Eye (tissue), 1 donor: Measurements from ENCODE around the gene UBR1.
A peak's percentile ranks its signal among the peaks of the same experiment; 100 is the strongest.
"Not testable (repeated sequence)": the region's sequence is repeated elsewhere in the genome, so short reads cannot be mapped to it uniquely, and the experiment has no call there.

ENCODE experiments used
- DNase-seq: peaks from one replicate; pipeline ENCODE4 v3.0.0-alpha.2; 2015

The UBR1 gene

GRCh38 chr15:43105778-43106485 is at the start of gene UBR1:
Gene UBR1 (minus strand): TSS chr15:43106038. CDS start chr15:43106022, 16 bp downstream.
- peak; percentile 97 for DNase-seq

- no peak for DNase-seq
Measured at GRCh38 chr15:43153269-43153668, 47.4 kb upstream of the UBR1 start.

DNA sequence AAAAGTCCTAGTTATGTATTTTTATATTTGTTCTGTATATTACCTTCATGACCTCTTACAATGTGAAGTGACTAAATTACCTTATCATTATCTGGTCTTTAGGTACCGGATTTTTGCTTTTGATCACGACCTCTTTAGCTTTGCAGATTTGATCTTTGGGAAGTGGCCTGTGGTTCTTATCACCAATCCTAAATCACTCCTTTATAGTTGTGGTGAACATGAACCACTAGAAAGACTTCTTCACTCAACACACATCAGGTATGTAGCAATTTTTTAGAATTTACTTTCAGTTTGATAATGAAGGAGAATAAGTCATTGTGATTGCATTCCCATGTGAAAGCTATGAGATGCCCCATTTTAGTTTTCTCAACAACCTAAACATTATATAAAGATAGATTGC is 45.9 kb upstream of the UBR1 start:
- DNase-seq = no peak

DNA sequence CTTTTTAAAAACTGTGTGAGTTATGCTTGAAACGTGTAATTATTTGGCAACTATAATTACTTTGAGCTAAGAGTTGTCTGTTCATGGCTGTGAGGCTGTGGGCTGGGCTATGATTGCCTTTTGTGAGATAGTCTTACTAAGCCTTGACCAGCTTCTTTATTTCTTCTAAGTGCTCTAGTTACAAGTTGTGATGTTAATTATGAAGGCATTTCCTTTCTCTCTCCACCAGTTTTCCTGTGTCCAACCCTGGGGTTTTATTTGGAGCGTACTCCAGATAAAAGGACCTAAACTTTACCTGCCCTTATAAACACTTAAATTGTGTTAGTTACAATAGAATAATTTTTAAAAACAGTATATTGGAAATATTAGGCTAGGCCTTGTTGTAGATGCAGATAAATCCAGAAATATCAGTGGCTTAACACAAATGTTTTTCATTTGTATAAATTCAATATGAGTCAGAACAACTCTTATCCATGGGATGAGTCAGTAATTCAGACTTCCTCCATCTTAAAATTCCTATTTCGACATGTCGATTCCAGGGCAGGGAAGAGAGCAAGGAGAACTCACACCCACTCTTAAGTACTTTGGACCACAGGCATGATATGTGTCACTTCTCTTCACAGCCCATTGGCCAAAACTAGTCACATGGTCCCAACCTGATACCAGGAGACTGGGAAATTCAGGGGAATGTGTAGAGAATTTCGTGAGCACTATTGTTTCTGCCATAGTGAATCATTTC is 44.5 kb upstream of the UBR1 start:
- no peak for DNase-seq

DNA sequence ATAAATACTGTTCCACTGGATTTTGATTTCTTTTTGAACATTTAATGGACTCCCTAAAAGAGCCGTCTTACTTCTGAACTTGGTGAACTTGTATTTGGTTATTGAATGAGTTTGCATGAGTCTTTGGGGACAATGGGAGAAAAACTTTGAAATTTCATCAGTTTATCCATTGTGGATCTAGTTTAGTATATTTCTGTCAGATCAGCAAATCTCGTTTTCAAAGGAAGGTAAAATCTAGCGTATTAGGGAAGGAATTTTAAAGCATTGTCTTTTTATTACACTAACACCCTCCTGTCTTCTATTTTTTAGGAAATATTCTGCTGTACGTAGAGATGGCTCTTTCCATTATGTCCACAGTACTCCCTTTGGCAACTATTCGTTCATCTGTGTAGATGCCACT is 40.3 kb upstream of the UBR1 start:
- DNase-seq = no peak

DNA sequence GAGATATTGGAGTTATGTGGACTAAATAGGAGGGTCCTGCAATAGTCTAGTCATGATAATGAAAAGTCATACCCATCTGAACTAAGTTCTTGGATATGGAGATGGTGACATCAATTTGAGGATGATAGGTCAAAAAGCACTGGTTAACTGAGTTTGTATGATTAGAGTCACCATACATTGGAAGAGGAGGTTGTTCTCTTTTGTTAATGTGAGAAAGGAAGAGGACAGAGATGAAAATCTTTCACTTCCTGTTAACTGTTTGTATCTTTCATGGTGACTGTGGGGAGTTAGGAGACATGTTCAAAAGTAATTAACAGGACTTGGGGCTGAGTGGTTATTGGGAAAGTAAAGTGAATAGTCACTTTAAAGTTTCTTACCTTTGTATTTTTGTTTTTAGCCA is 38.7 kb upstream of the UBR1 start:
- DNase-seq = no peak

- no peak for DNase-seq
Measured at GRCh38 chr15:43143203-43143941, 37.5 kb upstream of the UBR1 start.

DNA sequence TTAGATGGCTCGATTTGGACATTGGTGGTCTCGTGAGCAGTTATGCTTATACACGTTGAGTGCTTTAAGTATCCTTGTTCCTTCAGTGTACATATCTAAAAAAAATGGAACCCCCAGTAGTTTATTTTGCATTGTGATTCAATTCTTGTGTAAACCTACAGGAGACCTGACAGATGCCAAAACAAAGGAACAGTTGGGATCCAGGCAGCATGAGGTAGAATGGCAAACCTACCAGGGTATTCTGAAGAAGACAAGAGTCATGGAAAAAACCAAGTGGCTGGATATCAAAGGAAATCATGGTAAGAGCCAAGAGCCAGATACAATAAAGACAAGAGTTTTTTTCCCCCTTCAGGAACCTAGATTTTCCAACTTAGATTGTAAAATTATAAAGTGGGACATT is 29.5 kb upstream of the UBR1 start:
- no peak for DNase-seq

GRCh38 chr15:43134157-43134635 is 28.4 kb upstream of the UBR1 start:
- peak; percentile 54 for DNase-seq

GRCh38 chr15:43133430-43134156 is 27.8 kb upstream of the UBR1 start, which contains the start of gene TMEM62:
Gene TMEM62 (plus strand): TSS chr15:43133586. CDS start chr15:43133803, 217 bp downstream.
- peak; percentile 81 for DNase-seq

DNA sequence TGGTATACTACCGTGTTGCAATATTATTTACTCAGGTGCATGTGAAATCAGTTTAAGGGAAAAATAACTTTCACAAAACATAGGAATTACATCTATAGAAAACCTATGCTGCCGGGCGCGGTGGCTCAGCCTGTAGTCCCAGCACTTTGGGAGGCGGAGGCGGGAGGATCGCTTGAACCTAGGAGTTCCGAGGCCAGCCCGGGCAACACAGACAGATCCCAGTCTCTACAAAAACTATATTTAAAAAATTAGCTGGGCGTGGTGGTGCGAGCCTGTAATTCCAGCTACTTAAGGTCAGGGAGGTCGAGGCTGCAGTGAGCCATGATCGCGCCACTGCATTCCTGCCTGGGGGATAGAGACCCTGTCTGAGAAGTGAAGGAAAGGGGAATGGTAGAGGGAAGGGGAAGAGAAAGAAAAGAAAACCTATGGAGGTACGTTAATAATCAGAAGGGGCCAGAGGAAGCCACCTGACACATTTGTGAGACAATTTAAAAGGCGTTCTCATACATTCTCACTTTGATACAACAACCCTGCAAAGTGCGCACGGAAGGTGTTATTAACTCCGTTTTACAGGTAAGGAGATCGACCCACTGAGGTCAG is 27.1 kb upstream of the UBR1 start:
- DNase-seq = no peak

GRCh38 chr15:43128980-43129335 is 23.1 kb upstream of the UBR1 start:
- DNase-seq = no peak

DNA sequence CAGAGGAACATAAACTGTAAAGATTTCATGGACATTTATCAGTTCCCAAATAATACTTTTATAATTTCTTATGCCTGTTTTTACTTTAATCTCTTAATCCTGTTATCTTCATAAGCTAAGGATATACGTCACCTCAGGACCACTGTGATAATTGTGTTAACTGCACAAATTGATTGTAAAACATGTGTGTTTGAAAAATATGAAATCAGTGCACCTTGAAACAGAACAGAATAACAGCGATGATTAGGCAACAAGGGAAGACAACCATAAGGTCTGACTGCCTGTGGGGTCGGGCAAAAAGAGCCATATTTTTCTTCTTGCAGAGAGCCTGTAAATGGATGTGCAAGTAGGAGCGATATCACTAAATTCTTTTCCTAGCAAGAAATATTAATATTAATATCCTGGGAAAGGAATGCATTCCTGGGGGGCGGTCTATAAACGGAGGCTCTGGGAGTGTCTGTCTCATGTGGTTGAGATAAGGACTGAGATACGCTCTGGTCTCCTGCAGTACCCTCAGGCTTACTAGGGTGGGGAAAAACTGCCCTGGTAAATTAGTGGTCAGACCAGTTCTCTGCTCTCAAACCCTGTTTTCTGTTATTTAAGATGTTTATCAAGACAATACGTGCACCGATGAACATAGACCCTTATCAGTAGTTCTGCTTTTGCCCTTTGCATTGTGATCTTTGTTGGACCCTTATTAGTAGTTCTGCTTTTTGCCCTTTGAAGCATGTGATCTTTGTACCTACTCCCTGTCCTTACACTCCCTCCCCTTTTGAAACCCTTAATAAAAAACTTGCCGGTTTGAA is 22.5 kb upstream of the UBR1 start:
- DNase-seq = not testable (repeated sequence)

GRCh38 chr15:43127752-43128151 is 21.9 kb upstream of the UBR1 start:
- no peak for DNase-seq

DNA sequence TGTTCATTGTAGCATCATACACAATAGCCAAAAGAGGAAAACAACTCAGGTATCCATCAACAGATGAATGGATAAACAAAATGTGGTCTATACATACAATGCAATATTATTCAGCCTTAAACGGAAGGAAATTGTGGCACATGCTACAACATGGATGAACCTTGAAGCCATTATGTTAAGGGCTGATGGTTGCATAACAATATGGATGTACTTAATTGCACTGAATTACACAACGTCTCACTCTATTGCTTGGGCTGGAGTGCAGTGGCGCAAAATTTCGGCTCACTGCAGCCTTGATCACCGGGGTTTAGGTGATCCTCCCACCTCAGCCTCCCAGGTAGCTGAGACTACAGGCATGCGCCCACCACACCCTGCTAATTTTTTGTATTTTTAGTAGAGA is 20.5 kb upstream of the UBR1 start:
- DNase-seq = no peak

DNA sequence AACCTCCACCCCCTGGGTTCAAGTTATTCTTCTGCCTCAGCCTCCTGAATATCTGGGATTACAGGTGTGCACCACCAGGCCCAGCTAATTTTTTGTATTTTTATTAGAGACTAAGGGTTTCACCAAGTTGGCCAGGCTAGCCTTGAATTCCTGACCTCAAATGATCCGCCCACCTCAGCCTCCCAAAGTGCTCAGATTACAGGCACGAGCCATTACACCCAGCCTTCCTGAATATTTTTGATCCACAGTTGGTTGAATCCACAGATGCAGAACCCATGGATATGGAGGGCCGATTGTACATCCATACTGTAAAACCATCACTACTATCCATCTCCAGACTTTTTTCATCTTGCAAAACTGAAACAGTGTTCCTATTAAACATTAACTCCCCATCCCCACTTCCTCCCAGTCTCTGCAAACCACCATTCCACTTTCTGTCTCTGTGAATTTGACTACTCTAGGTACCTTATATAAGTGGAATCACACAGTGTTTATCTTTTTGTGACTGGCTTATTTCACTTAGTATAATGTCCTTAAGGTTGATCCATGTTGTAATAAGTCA is 19.3 kb upstream of the UBR1 start:
- DNase-seq = no peak

- DNase-seq = no peak
Measured at GRCh38 chr15:43121863-43122262, 16.0 kb upstream of the UBR1 start.

DNA sequence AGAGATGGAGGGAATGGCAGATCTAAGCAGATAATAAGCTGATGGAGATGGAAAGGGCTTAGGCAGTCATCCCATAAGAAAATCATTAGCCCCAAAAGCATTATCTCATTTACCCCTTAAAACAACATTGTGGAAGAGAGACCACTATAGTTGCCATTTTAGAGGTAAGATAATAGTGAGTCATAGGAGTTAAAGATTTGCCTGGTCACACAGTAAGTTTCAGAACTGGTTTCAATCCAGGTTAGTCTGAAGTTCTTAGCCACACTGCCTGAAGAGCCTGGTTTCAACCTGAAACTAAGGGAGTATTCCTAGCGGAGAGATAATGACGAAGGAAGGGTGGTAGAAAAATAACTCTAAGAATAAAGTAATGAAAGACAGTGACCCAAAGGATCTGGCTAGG is 13.0 kb upstream of the UBR1 start:
- DNase-seq = no peak

DNA sequence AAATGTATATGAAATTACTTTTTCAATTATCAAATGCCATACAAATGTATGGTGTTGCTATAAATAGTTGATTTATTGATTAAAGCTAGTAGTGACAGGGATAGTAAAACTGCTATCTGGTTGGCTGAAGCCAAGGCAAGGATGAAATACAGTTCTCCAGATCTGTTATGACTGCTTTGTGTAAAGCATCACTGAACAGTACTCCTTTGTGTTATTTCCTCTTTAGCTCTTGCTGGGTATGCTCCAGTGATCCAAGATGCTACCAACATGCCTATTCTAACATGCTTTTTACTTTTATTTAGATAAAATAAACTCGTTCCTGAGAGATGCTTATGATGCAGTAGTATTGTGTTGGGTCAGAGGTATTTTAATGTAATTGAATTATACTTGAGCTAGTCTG is 12.4 kb upstream of the UBR1 start:
- no peak for DNase-seq

GRCh38 chr15:43111354-43111753 is 5.5 kb upstream of the UBR1 start:
- no peak for DNase-seq

GRCh38 chr15:43107751-43108150 is 1.9 kb upstream of the UBR1 start:
- DNase-seq = no peak
